Measurements from ENCODE around the gene RAB39B.
A peak's percentile ranks its signal among the peaks of the same experiment; 100 is the strongest.

Gene RAB39B

DNA sequence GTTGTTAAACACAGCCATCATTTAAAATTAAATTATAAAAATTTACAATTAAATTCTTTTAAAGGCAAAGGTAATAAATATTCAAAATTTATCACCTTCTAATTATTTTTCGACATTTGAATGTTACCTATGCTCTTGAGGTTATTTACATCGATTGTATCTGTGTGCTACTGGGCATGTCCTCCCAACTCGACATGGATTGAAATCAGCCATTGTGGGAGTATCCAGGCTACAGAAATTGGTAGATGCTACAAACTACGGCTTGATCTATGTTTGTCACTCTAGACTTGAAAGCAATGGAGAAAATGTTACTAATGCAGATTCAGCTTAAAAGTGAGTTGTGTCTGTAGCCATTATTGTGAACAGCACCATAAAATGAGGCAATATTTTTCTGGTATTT, 50.6 kb downstream of the RAB39B start:
- POLR2A ChIA-PET, result no interaction called here
- H3K4me3 ChIP-seq (ENCODE audit: low read depth, low read length), result no peak overlapping the region

DNA sequence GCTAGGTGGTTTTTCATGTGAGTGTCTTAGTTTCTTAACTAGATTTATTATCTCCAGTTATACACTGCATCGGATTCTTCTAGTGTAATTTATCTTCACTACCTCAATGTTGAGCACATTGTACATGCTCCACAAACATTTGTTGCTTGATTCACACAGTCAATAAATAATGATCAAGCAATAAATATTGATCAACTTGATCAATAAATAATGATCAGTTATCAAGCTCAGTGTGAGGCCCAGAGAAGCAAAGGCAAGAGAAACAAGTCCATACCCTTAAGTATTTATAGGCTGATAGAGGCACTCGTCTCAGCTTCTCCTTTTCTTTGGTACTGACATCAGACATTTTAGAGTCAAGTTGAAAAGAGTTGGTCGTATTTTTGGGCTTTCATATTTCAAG, 53.1 kb downstream of the RAB39B start:
- H3K9me3 ChIP-seq (ENCODE audit: control insufficient read depth, insufficient read depth, low read depth, low read length), result no peaks in the 10 kb centered on the region
- no peak for TF ChIP-seq YY1 (tag by site-specific recombination; IDR thresholded peaks at IDR 0.05)
- no peaks in the 10 kb centered on the region for H3K36me3 ChIP-seq (ENCODE audit: control insufficient read depth in 2 of 2, insufficient read depth in 1 of 2, low read length in 2 of 2)
- no peak overlapping the region for H3K4me3 ChIP-seq (ENCODE audit: low read depth, low read length)
- ChIA-PET CTCF (no interaction called here), POLR2A (no interaction called here)
- 0 out of 2 replicates have a peak, but pooled peaks cover 3% of the 10 kb centered on the region for H3K4me1 ChIP-seq (ENCODE audit: control insufficient read depth, insufficient read depth, low read length)
- no peak overlapping the region for H3K27ac ChIP-seq (ENCODE audit: extremely low read depth, low read depth, low read length)

More for the DNA sequence above, 50.6 kb downstream of the RAB39B start:
- Histone ChIP-seq H3K9me3 (ENCODE audit: control insufficient read depth, insufficient read depth, low read depth, low read length) (no peaks in the 10 kb centered on the region), H3K4me1 (ENCODE audit: control insufficient read depth, insufficient read depth, low read length) (0 out of 2 replicates have a peak, but pooled peaks cover 3% of the 10 kb centered on the region), H3K27ac (ENCODE audit: extremely low read depth, low read depth, low read length) (no peak overlapping the region), H3K36me3 (ENCODE audit: control insufficient read depth in 2 of 2, insufficient read depth in 1 of 2, low read length in 2 of 2) (no peaks in the 10 kb centered on the region)
- CTCF ChIA-PET, result no interaction called here
- peak; percentile 75 for TF ChIP-seq ZBTB17 (tag by site-specific recombination; IDR thresholded peaks at IDR 0.05)
- TF ChIP-seq ZBTB8A (tag by site-specific recombination; IDR thresholded peaks at IDR 0.05), result no peak
